ENCODE results near the gene LAPTM5.

- no peak for TF ChIP-seq POLR2A (IDR thresholded peaks at IDR 0.05; ENCODE audit: borderline replicate concordance, extremely low read depth, insufficient read depth, insufficient read length)
- TF ChIP-seq, protein P1, sequence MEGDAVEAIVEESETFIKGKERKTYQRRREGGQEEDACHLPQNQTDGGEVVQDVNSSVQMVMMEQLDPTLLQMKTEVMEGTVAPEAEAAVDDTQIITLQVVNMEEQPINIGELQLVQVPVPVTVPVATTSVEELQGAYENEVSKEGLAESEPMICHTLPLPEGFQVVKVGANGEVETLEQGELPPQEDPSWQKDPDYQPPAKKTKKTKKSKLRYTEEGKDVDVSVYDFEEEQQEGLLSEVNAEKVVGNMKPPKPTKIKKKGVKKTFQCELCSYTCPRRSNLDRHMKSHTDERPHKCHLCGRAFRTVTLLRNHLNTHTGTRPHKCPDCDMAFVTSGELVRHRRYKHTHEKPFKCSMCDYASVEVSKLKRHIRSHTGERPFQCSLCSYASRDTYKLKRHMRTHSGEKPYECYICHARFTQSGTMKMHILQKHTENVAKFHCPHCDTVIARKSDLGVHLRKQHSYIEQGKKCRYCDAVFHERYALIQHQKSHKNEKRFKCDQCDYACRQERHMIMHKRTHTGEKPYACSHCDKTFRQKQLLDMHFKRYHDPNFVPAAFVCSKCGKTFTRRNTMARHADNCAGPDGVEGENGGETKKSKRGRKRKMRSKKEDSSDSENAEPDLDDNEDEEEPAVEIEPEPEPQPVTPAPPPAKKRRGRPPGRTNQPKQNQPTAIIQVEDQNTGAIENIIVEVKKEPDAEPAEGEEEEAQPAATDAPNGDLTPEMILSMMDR (IDR thresholded peaks at IDR 0.05 in 2 of 3, conservative IDR thresholded peaks at IDR 0.05 in 1 of 3; ENCODE audit: borderline replicate concordance in 1 of 3, insufficient read depth in 1 of 3, low read depth in 2 of 3, low read length in 2 of 3): no peak
- TF ChIP-seq RAD21 (IDR thresholded peaks at IDR 0.05; ENCODE audit: low read depth): no peak
- TF ChIP-seq POLR2AphosphoS5 (IDR thresholded peaks at IDR 0.05; ENCODE audit: low read depth, low read length): no peak
- no peak for TF ChIP-seq MAX (IDR thresholded peaks at IDR 0.05)
- no peak for TF ChIP-seq SRF (IDR thresholded peaks at IDR 0.05; ENCODE audit: low read depth)
- TF ChIP-seq ZNF274 (IDR thresholded peaks at IDR 0.05; ENCODE audit: low read depth, low read length): no peak
- TF ChIP-seq EZH2phosphoT487 (IDR thresholded peaks at IDR 0.05; ENCODE audit: borderline replicate concordance): no peak
- TF ChIP-seq EGR1 (IDR thresholded peaks at IDR 0.05; ENCODE audit: low read depth): no peak
- TF ChIP-seq SIN3A (IDR thresholded peaks at IDR 0.05; ENCODE audit: low read depth): no peak
- TF ChIP-seq EZH2 (IDR thresholded peaks at IDR 0.05): no peak
- TF ChIP-seq SP1 (IDR thresholded peaks at IDR 0.05; ENCODE audit: low read depth): no peak
- TF ChIP-seq, protein P2, sequence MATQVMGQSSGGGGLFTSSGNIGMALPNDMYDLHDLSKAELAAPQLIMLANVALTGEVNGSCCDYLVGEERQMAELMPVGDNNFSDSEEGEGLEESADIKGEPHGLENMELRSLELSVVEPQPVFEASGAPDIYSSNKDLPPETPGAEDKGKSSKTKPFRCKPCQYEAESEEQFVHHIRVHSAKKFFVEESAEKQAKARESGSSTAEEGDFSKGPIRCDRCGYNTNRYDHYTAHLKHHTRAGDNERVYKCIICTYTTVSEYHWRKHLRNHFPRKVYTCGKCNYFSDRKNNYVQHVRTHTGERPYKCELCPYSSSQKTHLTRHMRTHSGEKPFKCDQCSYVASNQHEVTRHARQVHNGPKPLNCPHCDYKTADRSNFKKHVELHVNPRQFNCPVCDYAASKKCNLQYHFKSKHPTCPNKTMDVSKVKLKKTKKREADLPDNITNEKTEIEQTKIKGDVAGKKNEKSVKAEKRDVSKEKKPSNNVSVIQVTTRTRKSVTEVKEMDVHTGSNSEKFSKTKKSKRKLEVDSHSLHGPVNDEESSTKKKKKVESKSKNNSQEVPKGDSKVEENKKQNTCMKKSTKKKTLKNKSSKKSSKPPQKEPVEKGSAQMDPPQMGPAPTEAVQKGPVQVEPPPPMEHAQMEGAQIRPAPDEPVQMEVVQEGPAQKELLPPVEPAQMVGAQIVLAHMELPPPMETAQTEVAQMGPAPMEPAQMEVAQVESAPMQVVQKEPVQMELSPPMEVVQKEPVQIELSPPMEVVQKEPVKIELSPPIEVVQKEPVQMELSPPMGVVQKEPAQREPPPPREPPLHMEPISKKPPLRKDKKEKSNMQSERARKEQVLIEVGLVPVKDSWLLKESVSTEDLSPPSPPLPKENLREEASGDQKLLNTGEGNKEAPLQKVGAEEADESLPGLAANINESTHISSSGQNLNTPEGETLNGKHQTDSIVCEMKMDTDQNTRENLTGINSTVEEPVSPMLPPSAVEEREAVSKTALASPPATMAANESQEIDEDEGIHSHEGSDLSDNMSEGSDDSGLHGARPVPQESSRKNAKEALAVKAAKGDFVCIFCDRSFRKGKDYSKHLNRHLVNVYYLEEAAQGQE (IDR thresholded peaks at IDR 0.05; ENCODE audit: low read depth): no peak
These were observed 24.3 kb upstream of the LAPTM5 start for GRCh38 chr1:30781906-30782305.

All from HCT116 (cell line).